HG02970 (cell line): ENCODE measurements around the gene E2F3.
"Not testable (repeated sequence)": the region's sequence is repeated elsewhere in the genome, so short reads cannot be mapped to it uniquely, and the experiment has no call there.

Experiments
- ATAC-seq: cut with Tn5 transposase; IDR thresholded peaks from one replicate; pipeline ENCODE4 v1.9.1; 2021; ENCODE audit warnings: mild to moderate bottlenecking, moderate library complexity, moderate number of reproducible peaks; ENCODE audit not compliant: unreplicated experiment, low FRiP score

E2F3 gene

GRCh38 chr6:20461576-20461975, 59.9 kb downstream of the E2F3 start:
- ATAC-seq = no peak

GRCh38 chr6:20463396-20463795, 61.7 kb downstream of the E2F3 start:
- no peak for ATAC-seq

- ATAC-seq = no peak
These were observed 62.4 kb downstream of the E2F3 start for GRCh38 chr6:20464041-20464440.

- ATAC-seq = no peak
These were observed 63.2 kb downstream of the E2F3 start for GRCh38 chr6:20464847-20465246.

- ATAC-seq = not testable (repeated sequence)
These were observed 63.9 kb downstream of the E2F3 start for GRCh38 chr6:20465616-20466015.

GRCh38 chr6:20467437-20467836, 65.8 kb downstream of the E2F3 start:
- ATAC-seq = no peak

- no peak for ATAC-seq
These were observed 66.5 kb downstream of the E2F3 start for GRCh38 chr6:20468209-20468608.

- ATAC-seq = no peak
These were observed 71.1 kb downstream of the E2F3 start for GRCh38 chr6:20472748-20473147.

- ATAC-seq = no peak
These were observed 71.8 kb downstream of the E2F3 start for GRCh38 chr6:20473518-20473917.

GRCh38 chr6:20474874-20475542, 73.3 kb downstream of the E2F3 start:
- no peak for ATAC-seq

- no peak for ATAC-seq
These were observed 74.9 kb downstream of the E2F3 start for GRCh38 chr6:20476501-20477043.

GRCh38 chr6:20477485-20477884, 75.8 kb downstream of the E2F3 start:
- no peak for ATAC-seq

GRCh38 chr6:20479060-20479459, 77.4 kb downstream of the E2F3 start:
- no peak for ATAC-seq

GRCh38 chr6:20479526-20479925, 77.8 kb downstream of the E2F3 start:
- no peak for ATAC-seq

- ATAC-seq = no peak
These were observed 79.6 kb downstream of the E2F3 start for GRCh38 chr6:20481281-20481680.

- ATAC-seq = no peak
These were observed 82.3 kb downstream of the E2F3 start for GRCh38 chr6:20483887-20484497.

GRCh38 chr6:20486641-20487040, 85.0 kb downstream of the E2F3 start:
- no peak for ATAC-seq

GRCh38 chr6:20487669-20488375, 86.1 kb downstream of the E2F3 start:
- ATAC-seq = no peak

- no peak for ATAC-seq
These were observed 88.9 kb downstream of the E2F3 start for GRCh38 chr6:20490591-20490990.

GRCh38 chr6:20492099-20492498, 90.4 kb downstream of the E2F3 start:
- no peak for ATAC-seq

- no peak for ATAC-seq
These were observed 95.7 kb downstream of the E2F3 start for GRCh38 chr6:20497216-20498040.
